Endothelial cell of umbilical vein (primary cell): ENCODE measurements around the gene LIPJ.

Experiments used
- POLR2A ChIP-seq: IDR thresholded peaks from 2 replicates; pipeline ENCODE4 v1.6.1; 2012; ENCODE audit warnings: low read depth, mild to moderate bottlenecking, control low read depth, low read length
- TF ChIP-seq, protein P1 (sequence below), 2 donors: IDR thresholded peaks; 1 replicate in 1 of 2; 2 replicates in 1 of 2; pipeline ENCODE4 v1.5.1; 2011; ENCODE audit warnings: low read length in 2 of 2, mild to moderate bottlenecking in 2 of 2, moderate library complexity in 2 of 2, control low read depth in 1 of 2, inconsistent platforms in 1 of 2, low read depth in 1 of 2; ENCODE audit not compliant: insufficient read depth in 1 of 2; ENCODE audit errors: extremely low read depth in 1 of 2
- TF ChIP-seq, protein P2 (sequence below): IDR thresholded peaks from 2 replicates; pipeline ENCODE4 v1.6.1; 2011; ENCODE audit not compliant: insufficient read depth, insufficient read length

DNA sequence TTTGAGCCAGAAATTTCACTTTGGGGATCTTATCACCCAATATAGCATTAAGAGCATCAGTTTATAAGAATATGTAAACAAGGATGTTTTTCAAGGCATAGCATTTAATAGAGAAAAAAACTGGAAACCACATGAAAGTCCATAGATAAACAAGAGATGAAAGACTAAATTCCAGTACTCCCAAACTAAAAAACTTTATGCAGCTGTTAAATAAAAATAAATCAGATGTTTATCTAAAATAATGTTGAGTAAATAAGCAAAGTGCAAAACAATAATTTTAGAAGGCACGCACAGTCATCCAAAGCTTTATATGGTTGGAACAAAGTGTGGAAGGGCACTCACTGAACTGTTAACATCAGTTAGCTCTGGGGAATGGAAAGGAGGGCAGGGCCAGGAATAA, 24.4 kb upstream of the LIPJ start:
- TF ChIP-seq, protein P1, sequence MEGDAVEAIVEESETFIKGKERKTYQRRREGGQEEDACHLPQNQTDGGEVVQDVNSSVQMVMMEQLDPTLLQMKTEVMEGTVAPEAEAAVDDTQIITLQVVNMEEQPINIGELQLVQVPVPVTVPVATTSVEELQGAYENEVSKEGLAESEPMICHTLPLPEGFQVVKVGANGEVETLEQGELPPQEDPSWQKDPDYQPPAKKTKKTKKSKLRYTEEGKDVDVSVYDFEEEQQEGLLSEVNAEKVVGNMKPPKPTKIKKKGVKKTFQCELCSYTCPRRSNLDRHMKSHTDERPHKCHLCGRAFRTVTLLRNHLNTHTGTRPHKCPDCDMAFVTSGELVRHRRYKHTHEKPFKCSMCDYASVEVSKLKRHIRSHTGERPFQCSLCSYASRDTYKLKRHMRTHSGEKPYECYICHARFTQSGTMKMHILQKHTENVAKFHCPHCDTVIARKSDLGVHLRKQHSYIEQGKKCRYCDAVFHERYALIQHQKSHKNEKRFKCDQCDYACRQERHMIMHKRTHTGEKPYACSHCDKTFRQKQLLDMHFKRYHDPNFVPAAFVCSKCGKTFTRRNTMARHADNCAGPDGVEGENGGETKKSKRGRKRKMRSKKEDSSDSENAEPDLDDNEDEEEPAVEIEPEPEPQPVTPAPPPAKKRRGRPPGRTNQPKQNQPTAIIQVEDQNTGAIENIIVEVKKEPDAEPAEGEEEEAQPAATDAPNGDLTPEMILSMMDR (IDR thresholded peaks at IDR 0.05; ENCODE audit: extremely low read depth in 1 of 2, insufficient read depth in 1 of 2, low read depth in 1 of 2, low read length in 2 of 2), result no peak
- no peak for TF ChIP-seq POLR2A
- TF ChIP-seq, protein P2, sequence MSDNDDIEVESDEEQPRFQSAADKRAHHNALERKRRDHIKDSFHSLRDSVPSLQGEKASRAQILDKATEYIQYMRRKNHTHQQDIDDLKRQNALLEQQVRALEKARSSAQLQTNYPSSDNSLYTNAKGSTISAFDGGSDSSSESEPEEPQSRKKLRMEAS, result no peak
